ENCODE results near the gene DCLK1. TPM values are rescaled to one million over a fixed set of nuclear protein-coding genes. Genes with fewer than 3 reads are reported as not detected.

Gene DCLK1
- total RNA-seq = 2.2 and 44.3 TPM in 2 replicates

DNA sequence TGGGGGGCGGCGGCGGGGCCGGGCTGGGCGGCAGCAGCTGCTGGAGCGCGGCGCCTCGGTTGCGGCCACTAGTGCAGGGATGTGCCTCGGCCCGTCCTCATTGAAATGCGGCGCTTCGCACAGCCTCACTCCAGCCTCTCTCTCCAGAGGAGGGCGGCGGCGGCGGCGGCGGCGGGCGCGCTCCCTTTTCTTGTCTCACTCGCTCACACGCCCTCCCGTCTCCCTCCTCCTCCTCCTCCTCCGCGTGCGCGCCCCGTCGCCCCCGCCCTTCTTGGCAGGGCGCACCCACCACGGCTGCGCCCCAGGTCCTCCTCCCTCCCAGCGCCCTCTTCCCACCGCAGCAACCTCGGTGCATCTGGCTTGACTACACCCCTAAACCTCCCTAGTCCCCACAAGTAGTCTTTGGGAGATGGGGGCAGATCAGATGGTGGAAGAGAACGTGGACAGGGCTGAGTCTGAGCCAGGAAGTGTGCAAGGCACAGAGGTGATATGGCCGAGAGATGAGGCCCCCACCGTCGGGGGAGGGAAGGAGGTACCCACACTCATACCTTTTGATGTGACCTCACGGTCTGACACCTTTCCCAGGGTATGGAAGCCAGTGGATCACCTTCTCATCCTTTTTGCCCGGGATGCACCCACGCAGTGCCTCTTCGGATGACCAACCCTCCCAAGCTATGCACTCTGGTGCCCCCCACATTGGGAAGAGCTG lies at the start of gene DCLK1:
DCLK1 (minus strand) TSS at position 161 of the 709 bp plus-strand sequence.

Other genes starting within 250 kb of the DCLK1 start
- 0.12 and 0.43 TPM in 2 replicates for gene SOHLH2, start 83.2 kb upstream of the DCLK1 start, total RNA-seq
- gene CCDC169, start 166.4 kb upstream of the DCLK1 start, total RNA-seq = 0.23 and 3.3 TPM in 2 replicates
- gene SPART, start 215.0 kb upstream of the DCLK1 start, total RNA-seq = 107 and 126 TPM in 2 replicates

All from pericardium fibroblast (primary cell).